UCSD-AML1 (cell line): ENCODE data around the gene SOWAHA.
"Not testable (repeated sequence)": the region's sequence is repeated elsewhere in the genome, so short reads cannot be mapped to it uniquely, and the experiment has no call there.

Experiments
- DNase-seq: peaks from one replicate; lab custom pipeline; 2025; ENCODE audit not compliant: unreplicated experiment; lab: John Stamatoyannopoulos, UW

Gene SOWAHA

GRCh38 chr5:132806804-132807162, 6.3 kb upstream of the SOWAHA start:
- not testable (repeated sequence) for DNase-seq

GRCh38 chr5:132807163-132807838, 5.8 kb upstream of the SOWAHA start:
- DNase-seq: no peak

- DNase-seq: no peak
These were observed 4.7 kb upstream of the SOWAHA start for GRCh38 chr5:132808448-132808847.

GRCh38 chr5:132808866-132809265, 4.2 kb upstream of the SOWAHA start:
- no peak for DNase-seq

GRCh38 chr5:132810605-132811004, 2.5 kb upstream of the SOWAHA start:
- DNase-seq: no peak

- DNase-seq: no peak
These were observed 858 bp upstream of the SOWAHA start for GRCh38 chr5:132812123-132812765.

GRCh38 chr5:132813599-132814502, 749 bp downstream of the SOWAHA start:
- DNase-seq: no peak

GRCh38 chr5:132814503-132815294, 1.6 kb downstream of the SOWAHA start:
- DNase-seq: no peak

- DNase-seq: no peak
These were observed 2.4 kb downstream of the SOWAHA start for GRCh38 chr5:132815454-132815853.

- DNase-seq: no peak
These were observed 3.0 kb downstream of the SOWAHA start for GRCh38 chr5:132816083-132816482.

GRCh38 chr5:132816554-132816953, 3.5 kb downstream of the SOWAHA start:
- no peak for DNase-seq

GRCh38 chr5:132817011-132817410, 3.9 kb downstream of the SOWAHA start:
- no peak for DNase-seq

- DNase-seq: no peak
These were observed 6.4 kb downstream of the SOWAHA start for GRCh38 chr5:132819468-132819867.

- peak; percentile 84 for DNase-seq
These were observed 7.2 kb downstream of the SOWAHA start for GRCh38 chr5:132820162-132820754.

- DNase-seq: no peak
These were observed 8.2 kb downstream of the SOWAHA start for GRCh38 chr5:132821350-132821749.

- no peak for DNase-seq
These were observed 8.7 kb downstream of the SOWAHA start for GRCh38 chr5:132821791-132822190.

- DNase-seq: no peak
These were observed 9.8 kb downstream of the SOWAHA start for GRCh38 chr5:132822650-132823480.

GRCh38 chr5:132823481-132824050, 10.5 kb downstream of the SOWAHA start:
- no peak for DNase-seq

- DNase-seq: no peak
These were observed 11.3 kb downstream of the SOWAHA start for GRCh38 chr5:132824426-132824825.
